ENCODE results near the gene APOBEC2.
A peak's percentile ranks its signal among the peaks of the same experiment; 100 is the strongest.

Gene APOBEC2

GRCh38 chr6:41059556-41059955, 6.6 kb downstream of the APOBEC2 start:
- no peak for DNase-seq (ENCODE audit: low spot score)

GRCh38 chr6:41061196-41061726, 8.3 kb downstream of the APOBEC2 start:
- no peak for DNase-seq (ENCODE audit: low spot score)

GRCh38 chr6:41062056-41062455, 9.1 kb downstream of the APOBEC2 start:
- DNase-seq (ENCODE audit: low spot score), result no peak

- DNase-seq (ENCODE audit: low spot score), result no peak
These were observed 10.9 kb downstream of the APOBEC2 start for GRCh38 chr6:41063884-41064285.

- DNase-seq (ENCODE audit: low spot score), result no peak
These were observed 11.8 kb downstream of the APOBEC2 start for GRCh38 chr6:41064841-41065240.

GRCh38 chr6:41065550-41066026, 12.6 kb downstream of the APOBEC2 start:
- DNase-seq (ENCODE audit: low spot score), result no peak

- peak; percentile 67 for DNase-seq (ENCODE audit: low spot score)
These were observed 13.9 kb downstream of the APOBEC2 start for GRCh38 chr6:41066867-41067304.

- peak; percentile 75 for DNase-seq (ENCODE audit: low spot score)
These were observed 18.5 kb downstream of the APOBEC2 start for GRCh38 chr6:41071501-41071922.

GRCh38 chr6:41071923-41072835, 19.2 kb downstream of the APOBEC2 start, which contains the start of gene OARD1:
Gene OARD1 (minus strand): TSS chr6:41072356. CDS start chr6:41071634, 722 bp downstream.
- peak; percentile 100 for DNase-seq (ENCODE audit: low spot score)

- DNase-seq (ENCODE audit: low spot score), result no peak
These were observed 19.8 kb downstream of the APOBEC2 start, which contains the start of gene NFYA for GRCh38 chr6:41072836-41073202. Gene NFYA (plus strand): TSS chr6:41072974. CDS start chr6:41079090, 6,116 bp downstream.

- peak; percentile 68 for DNase-seq (ENCODE audit: low spot score)
These were observed 20.4 kb downstream of the APOBEC2 start for GRCh38 chr6:41073203-41073967.

- no peak for DNase-seq (ENCODE audit: low spot score)
These were observed 21.1 kb downstream of the APOBEC2 start for GRCh38 chr6:41073968-41074691.

GRCh38 chr6:41074692-41075436, 21.9 kb downstream of the APOBEC2 start:
- DNase-seq (ENCODE audit: low spot score), result no peak

GRCh38 chr6:41075651-41076626, 22.9 kb downstream of the APOBEC2 start:
- no peak for DNase-seq (ENCODE audit: low spot score)

GRCh38 chr6:41077536-41077935, 24.5 kb downstream of the APOBEC2 start:
- DNase-seq (ENCODE audit: low spot score), result no peak

GRCh38 chr6:41078101-41078500, 25.1 kb downstream of the APOBEC2 start:
- DNase-seq (ENCODE audit: low spot score), result no peak

- DNase-seq (ENCODE audit: low spot score), result no peak
These were observed 26.1 kb downstream of the APOBEC2 start for GRCh38 chr6:41079080-41079479.

GRCh38 chr6:41080621-41081020, 27.6 kb downstream of the APOBEC2 start:
- DNase-seq (ENCODE audit: low spot score), result no peak

- DNase-seq (ENCODE audit: low spot score), result no peak
These were observed 30.1 kb downstream of the APOBEC2 start for GRCh38 chr6:41083072-41083471.

GRCh38 chr6:41085182-41085581, 32.2 kb downstream of the APOBEC2 start:
- DNase-seq (ENCODE audit: low spot score), result no peak

All from kidney capillary endothelial cell (primary cell).